ENCODE results near the gene GCNT4.
"Not testable (repeated sequence)": the region's sequence is repeated elsewhere in the genome, so short reads cannot be mapped to it uniquely, and the experiment has no call there.

GRCh38 chr5:75079346-75079745 is 27.0 kb upstream of the GCNT4 start:
- TF ChIP-seq, protein P1, sequence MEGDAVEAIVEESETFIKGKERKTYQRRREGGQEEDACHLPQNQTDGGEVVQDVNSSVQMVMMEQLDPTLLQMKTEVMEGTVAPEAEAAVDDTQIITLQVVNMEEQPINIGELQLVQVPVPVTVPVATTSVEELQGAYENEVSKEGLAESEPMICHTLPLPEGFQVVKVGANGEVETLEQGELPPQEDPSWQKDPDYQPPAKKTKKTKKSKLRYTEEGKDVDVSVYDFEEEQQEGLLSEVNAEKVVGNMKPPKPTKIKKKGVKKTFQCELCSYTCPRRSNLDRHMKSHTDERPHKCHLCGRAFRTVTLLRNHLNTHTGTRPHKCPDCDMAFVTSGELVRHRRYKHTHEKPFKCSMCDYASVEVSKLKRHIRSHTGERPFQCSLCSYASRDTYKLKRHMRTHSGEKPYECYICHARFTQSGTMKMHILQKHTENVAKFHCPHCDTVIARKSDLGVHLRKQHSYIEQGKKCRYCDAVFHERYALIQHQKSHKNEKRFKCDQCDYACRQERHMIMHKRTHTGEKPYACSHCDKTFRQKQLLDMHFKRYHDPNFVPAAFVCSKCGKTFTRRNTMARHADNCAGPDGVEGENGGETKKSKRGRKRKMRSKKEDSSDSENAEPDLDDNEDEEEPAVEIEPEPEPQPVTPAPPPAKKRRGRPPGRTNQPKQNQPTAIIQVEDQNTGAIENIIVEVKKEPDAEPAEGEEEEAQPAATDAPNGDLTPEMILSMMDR (IDR thresholded peaks at IDR 0.05) = not testable (repeated sequence)
- TF ChIP-seq POLR2A (IDR thresholded peaks at IDR 0.05) = not testable (repeated sequence)

Measured in Peyer's patch (tissue), 4 donors.